Tibial nerve (tissue), 4 donors: ENCODE data around the gene MINDY4. TPM values are rescaled to one million over a fixed set of nuclear protein-coding genes. Genes with fewer than 3 reads are reported as not detected.

Experiments used
- DNase-seq, 2 donors: peaks; one replicate each; pipeline ENCODE4 v3.0.0-alpha.2; 2019; ENCODE audit warnings: low spot score in 2 of 2
- H3K27ac ChIP-seq, 4 donors: fragments of 200-600 bp; sonication (generic) in 3 of 4; one replicate each; pipeline ENCODE4 v1.5.1; 2017 to 2019; ENCODE audit warnings: mild to moderate bottlenecking in 1 of 4
- H3K27me3 ChIP-seq, 2 donors: fragments of 200-600 bp; sonication (generic) in 1 of 2; one replicate each; pipeline versions ENCODE4 v1.5.1 to v1.6.0; 2017 to 2019
- H3K36me3 ChIP-seq, 3 donors: fragments of 200-600 bp; sonication (generic); one replicate each; pipeline ENCODE4 v1.5.1; 2018 to 2019
- H3K4me1 ChIP-seq, 4 donors: fragments of 200-600 bp; sonication (generic) in 3 of 4; one replicate each; pipeline ENCODE4 v1.5.1; 2017 to 2019
- H3K4me3 ChIP-seq, 4 donors: fragments of 200-600 bp; sonication (generic) in 3 of 4; one replicate each; pipeline ENCODE4 v1.5.1; 2017 to 2019; ENCODE audit warnings: mild to moderate bottlenecking in 1 of 4, moderate library complexity in 1 of 4
- H3K9me3 ChIP-seq, 4 donors: fragments of 200-600 bp; sonication (generic) in 3 of 4; one replicate each; pipeline ENCODE4 v1.5.1; 2017 to 2019
- CTCF ChIP-seq, 5 experiments: fragments of 200-600 bp in 3 of 5; fragments of 450-650 bp in 2 of 5; sonication (generic) in 3 of 5; IDR thresholded peaks; one replicate each; pipeline ENCODE4 v1.5.1; 2016 to 2019; ENCODE audit warnings: antibody characterized with exemption in 5 of 5, mild to moderate bottlenecking in 3 of 5, moderate library complexity in 2 of 5
- EP300 ChIP-seq, 2 donors: sonication (generic); formaldehyde crosslinking; IDR thresholded peaks; one replicate each; pipeline ENCODE4 v1.6.1; 2017; ENCODE audit warnings: antibody characterized with exemption in 2 of 2, mild to moderate bottlenecking in 1 of 2
- POLR2A ChIP-seq, 2 donors: fragments of 450-650 bp; IDR thresholded peaks; one replicate each; pipeline ENCODE4 v1.6.1; 2017; ENCODE audit warnings: antibody characterized with exemption in 2 of 2, mild to moderate bottlenecking in 2 of 2, moderate library complexity in 2 of 2
- WGBS, 2 donors: methylation state at CpG; one replicate each; pipeline ENCODE4 v1.1.5; 2018; 5-methylcytosine and 5-hydroxymethylcytosine counted together
- total RNA-seq, 4 donors: library from RNA; depleted of rRNA; stranded (reverse); fragments of >200 nt; gene quantifications; one replicate each; pipeline ENCODE4 v1.1.0, GENCODE V29; 2016

Gene MINDY4
- total RNA-seq, 4 donors from 2014 or later = 17.1 to 21.6 (median 19.9) TPM

- H3K9me3 ChIP-seq = peaks cover 0 to 12% (median 0%) of the 10 kb centered on the region in 4 donors
- peaks cover 0 to 49% (median 0%) of the 10 kb centered on the region in 3 donors for H3K36me3 ChIP-seq
- TF ChIP-seq EP300 (IDR thresholded peaks at IDR 0.05) = no peak
- TF ChIP-seq POLR2A (IDR thresholded peaks at IDR 0.05) = no peak
- TF ChIP-seq CTCF (IDR thresholded peaks at IDR 0.05) = no peak
- H3K27ac ChIP-seq = no peak overlapping the region
- WGBS, 2 donors = 86 to 92% methylated on average over 13 of the region's 13 CpGs
- H3K4me3 ChIP-seq = no peak overlapping the region
- H3K27me3 ChIP-seq = no peaks in the 10 kb centered on the region
- DNase-seq = peak; percentile 2 to 5
- peaks cover 0 to 27% (median 0%) of the 10 kb centered on the region in 4 donors for H3K4me1 ChIP-seq
Measured at GRCh38 chr7:30923774-30924413, 152.7 kb downstream of the MINDY4 start.

DNA sequence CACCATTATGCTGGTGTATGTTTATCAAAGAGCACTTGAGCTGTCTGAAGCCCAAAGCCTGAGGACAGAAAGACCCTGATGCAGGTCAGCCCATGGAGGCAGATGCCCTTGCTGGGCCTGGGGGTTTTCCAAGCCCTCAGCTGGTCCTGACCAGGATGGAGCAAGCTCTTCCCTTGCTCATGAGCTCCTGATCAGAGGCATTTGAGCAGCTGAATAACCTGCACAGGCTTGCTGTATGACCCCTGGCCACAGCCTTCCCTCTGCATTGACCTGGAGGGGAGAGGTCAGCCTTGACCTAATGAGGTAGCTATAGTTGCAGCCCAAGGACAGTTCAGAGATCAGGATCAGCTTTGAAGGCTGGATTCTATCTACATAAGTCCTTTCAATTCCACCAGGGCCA lies 153.4 kb downstream of the MINDY4 start:
- no peak overlapping the region for H3K4me3 ChIP-seq
- H3K9me3 ChIP-seq = peaks cover 0 to 12% (median 0%) of the 10 kb centered on the region in 4 donors
- H3K36me3 ChIP-seq = peaks cover 0 to 49% (median 0%) of the 10 kb centered on the region in 3 donors
- H3K27me3 ChIP-seq = no peaks in the 10 kb centered on the region
- DNase-seq = no peak
- H3K4me1 ChIP-seq = peaks cover 0 to 21% (median 0%) of the 10 kb centered on the region in 4 donors
- no peak overlapping the region for H3K27ac ChIP-seq
- TF ChIP-seq POLR2A (IDR thresholded peaks at IDR 0.05) (no peak), CTCF (IDR thresholded peaks at IDR 0.05) (no peak), EP300 (IDR thresholded peaks at IDR 0.05) (no peak)

DNA sequence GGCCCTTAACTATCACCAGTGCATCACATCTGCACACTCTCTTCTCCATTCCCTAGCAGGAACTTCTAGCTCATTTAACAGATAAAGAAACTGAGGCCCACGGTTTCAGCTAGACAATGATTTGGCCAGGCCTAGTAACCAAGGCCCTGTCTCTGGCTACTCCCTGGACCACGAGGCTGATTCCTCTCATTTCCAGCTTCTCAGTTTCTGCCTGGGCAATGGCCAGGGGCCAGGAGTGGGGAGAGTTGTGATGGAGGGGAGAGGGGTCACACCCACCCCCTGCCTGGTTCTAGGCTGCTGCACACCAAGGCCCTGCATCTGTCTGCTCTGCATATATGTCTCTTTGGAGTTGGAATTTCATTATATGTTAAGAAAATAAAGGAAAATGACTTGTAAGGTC lies 153.9 kb downstream of the MINDY4 start:
- H3K36me3 ChIP-seq = peaks cover 0 to 49% (median 0%) of the 10 kb centered on the region in 3 donors
- no peak overlapping the region for H3K4me3 ChIP-seq
- TF ChIP-seq CTCF (IDR thresholded peaks at IDR 0.05) = no peak
- TF ChIP-seq EP300 (IDR thresholded peaks at IDR 0.05) = no peak
- no peak for TF ChIP-seq POLR2A (IDR thresholded peaks at IDR 0.05)
- H3K9me3 ChIP-seq = peaks cover 0 to 12% (median 0%) of the 10 kb centered on the region in 4 donors
- no peaks in the 10 kb centered on the region for H3K27me3 ChIP-seq
- peaks cover 0 to 17% (median 0%) of the 10 kb centered on the region in 4 donors for H3K4me1 ChIP-seq
- 55 to 83% methylated on average over 2 of the region's 2 CpGs for WGBS, 2 donors
- no peak overlapping the region for H3K27ac ChIP-seq
- no peak for DNase-seq

DNA sequence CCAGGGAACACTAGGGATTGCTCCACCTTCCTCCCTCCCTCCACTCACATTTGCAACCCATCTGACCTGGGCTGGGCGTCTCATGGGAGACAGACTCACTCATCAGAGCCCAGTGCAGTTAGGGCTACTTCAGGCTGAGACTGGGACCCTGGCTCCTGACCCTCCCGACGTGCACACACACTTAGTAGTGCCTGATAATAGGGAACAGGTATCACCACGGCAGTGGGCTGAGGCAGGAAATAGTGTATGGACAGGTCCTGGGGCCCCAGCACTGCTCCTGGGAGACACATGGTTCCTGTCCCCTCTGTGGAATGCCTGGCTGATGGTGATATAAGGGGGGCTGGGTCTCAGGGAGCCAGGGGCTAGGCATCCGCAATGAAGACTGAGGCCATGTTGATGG lies 154.7 kb downstream of the MINDY4 start:
- no peak overlapping the region for H3K27ac ChIP-seq
- H3K27me3 ChIP-seq = no peaks in the 10 kb centered on the region
- peaks cover 0 to 49% (median 0%) of the 10 kb centered on the region in 3 donors for H3K36me3 ChIP-seq
- peaks cover 0 to 12% (median 0%) of the 10 kb centered on the region in 4 donors for H3K9me3 ChIP-seq
- no peak for TF ChIP-seq CTCF (IDR thresholded peaks at IDR 0.05)
- no peak for TF ChIP-seq POLR2A (IDR thresholded peaks at IDR 0.05)
- TF ChIP-seq EP300 (IDR thresholded peaks at IDR 0.05) = no peak
- H3K4me3 ChIP-seq = no peak overlapping the region
- H3K4me1 ChIP-seq = peaks cover 0 to 16% (median 0%) of the 10 kb centered on the region in 4 donors
- peak in 1 of 2 donors; percentile 10 for DNase-seq
- WGBS, 2 donors = 74 to 80% methylated on average over 5 of the region's 5 CpGs

DNA sequence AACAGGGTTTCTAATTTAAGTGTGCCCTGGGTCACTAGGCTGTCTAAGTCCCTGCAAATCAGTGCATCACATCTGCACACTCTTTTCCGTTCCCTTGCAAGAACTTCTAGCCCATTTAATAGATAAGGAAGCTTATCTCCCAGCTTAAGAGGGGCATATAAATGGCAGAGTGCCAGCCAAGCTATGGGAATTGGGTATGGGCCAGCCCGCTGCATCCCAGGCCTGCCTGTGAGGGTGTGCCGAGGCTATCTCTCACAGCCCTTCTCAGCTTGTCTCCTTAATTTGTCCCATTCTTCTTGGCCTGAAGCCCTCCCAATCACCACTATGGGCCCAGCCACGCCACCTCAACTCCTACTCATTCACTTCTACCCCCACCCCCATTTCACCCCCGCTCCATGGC lies 155.1 kb downstream of the MINDY4 start:
- TF ChIP-seq CTCF (IDR thresholded peaks at IDR 0.05) (no peak), POLR2A (IDR thresholded peaks at IDR 0.05) (no peak), EP300 (IDR thresholded peaks at IDR 0.05) (no peak)
- H3K4me3 ChIP-seq = no peak overlapping the region
- WGBS, 2 donors = 95 to 97% methylated on average over 5 of the region's 5 CpGs
- peaks cover 0 to 12% (median 0%) of the 10 kb centered on the region in 4 donors for H3K9me3 ChIP-seq
- no peak overlapping the region for H3K27ac ChIP-seq
- peaks cover 0 to 49% (median 0%) of the 10 kb centered on the region in 3 donors for H3K36me3 ChIP-seq
- peak; percentile 3 to 12 for DNase-seq
- peaks cover 0 to 12% (median 0%) of the 10 kb centered on the region in 4 donors for H3K4me1 ChIP-seq
- H3K27me3 ChIP-seq = no peaks in the 10 kb centered on the region
